HG03095 (cell line): Measurements from ENCODE around the gene MRPS18A.
A peak's percentile ranks its signal among the peaks of the same experiment; 100 is the strongest.
"Not testable (repeated sequence)": the region's sequence is repeated elsewhere in the genome, so short reads cannot be mapped to it uniquely, and the experiment has no call there.

ENCODE experiments used
- ATAC-seq: cut with Tn5 transposase; IDR thresholded peaks from one replicate; pipeline ENCODE4 v1.9.1; 2021; ENCODE audit warnings: moderate library complexity; ENCODE audit not compliant: unreplicated experiment

The MRPS18A gene

DNA sequence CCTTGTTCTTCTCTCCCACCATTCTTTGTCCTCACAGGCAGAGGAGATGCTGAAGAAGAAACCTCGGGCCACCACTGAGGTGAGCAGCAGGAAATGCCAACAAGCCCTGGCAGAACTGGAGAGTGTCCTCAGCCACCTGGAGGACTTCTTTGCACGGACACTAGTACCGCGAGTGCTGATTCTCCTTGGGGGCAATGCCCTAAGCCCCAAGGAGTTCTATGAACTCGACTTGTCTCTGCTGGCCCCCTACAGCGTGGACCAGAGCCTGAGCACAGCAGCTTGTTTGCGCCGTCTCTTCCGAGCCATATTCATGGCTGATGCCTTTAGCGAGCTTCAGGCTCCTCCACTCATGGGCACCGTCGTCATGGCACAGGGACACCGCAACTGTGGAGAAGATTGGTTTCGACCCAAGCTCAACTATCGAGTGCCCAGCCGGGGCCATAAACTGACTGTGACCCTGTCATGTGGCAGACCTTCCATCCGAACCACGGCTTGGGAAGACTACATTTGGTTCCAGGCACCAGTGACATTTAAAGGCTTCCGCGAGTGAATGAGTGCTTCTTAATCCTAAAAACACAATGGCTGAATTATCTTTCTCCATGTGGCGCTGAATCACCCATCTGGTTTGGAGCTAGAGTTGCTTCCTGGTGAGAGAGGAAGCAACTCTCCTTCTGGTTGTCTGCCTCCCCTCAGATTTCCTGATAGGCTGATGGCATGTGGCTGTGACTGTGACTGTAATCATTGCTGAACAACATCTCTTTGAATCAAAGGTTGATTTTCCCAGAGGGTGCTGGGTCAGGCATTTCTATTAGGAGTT is 47.4 kb downstream of the MRPS18A start:
- ATAC-seq = no peak

DNA sequence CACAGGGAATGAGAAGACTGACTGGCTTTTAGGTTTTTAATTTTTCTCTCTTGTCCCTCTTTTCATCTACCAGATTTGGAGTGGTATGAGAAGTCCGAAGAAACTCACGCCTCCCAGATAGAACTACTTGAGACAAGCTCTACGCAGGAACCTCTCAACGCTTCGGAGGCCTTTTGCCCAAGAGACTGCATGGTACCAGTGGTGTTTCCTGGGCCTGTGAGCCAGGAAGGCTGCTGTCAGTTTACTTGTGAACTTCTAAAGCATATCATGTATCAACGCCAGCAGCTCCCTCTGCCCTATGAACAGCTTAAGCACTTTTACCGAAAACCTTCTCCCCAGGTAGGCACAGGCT is 51.3 kb downstream of the MRPS18A start:
- no peak for ATAC-seq

DNA sequence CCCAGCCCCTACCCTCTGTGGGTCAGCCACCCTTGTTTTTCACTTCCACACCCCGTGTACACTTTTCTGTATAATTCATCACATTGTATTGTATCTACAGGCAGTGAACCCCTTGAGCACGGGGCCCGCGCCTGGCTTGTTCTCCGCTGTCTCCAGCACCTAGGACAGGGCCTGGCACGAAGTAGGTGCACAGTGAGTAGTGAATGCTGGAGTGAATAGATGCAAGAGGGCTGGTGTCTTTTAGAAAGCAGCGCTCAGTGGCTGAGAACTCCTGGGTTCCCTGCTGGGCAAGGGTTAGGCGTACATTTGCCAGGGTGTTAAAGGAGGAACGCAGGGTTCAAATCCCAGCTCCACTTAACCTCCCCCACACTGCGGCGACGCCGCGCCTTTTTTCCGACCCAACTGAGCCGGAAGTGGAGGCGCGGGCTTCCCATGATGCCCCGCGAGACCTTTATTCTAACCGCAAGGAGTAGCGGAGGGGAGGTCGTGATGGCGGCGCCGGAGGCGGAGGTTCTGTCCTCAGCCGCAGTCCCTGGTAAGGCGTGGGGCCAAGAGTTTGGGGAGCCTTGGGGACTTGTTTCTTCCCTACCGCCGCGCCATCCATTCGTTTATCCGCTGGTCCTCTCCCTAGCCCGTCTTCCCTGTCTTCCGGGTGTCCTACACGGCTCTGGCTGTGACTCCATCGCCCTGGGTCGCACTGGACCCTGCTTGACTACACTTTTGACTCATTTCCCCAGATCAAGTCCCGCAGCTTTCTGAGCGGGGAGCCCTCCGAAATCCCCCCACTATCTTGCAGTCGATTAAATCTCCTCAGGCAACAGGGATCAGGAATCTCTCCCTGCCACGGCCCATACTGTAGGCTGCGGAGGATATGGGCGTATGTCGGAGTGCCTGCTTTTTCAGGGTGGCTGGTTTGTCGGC is 51.9 kb downstream of the MRPS18A start, which contains the start of gene MAD2L1BP:
Gene MAD2L1BP (plus strand): TSS at position 454 of the 921 bp plus-strand sequence. CDS start 36 bp downstream, at position 490.
- ATAC-seq = peak; percentile 78

DNA sequence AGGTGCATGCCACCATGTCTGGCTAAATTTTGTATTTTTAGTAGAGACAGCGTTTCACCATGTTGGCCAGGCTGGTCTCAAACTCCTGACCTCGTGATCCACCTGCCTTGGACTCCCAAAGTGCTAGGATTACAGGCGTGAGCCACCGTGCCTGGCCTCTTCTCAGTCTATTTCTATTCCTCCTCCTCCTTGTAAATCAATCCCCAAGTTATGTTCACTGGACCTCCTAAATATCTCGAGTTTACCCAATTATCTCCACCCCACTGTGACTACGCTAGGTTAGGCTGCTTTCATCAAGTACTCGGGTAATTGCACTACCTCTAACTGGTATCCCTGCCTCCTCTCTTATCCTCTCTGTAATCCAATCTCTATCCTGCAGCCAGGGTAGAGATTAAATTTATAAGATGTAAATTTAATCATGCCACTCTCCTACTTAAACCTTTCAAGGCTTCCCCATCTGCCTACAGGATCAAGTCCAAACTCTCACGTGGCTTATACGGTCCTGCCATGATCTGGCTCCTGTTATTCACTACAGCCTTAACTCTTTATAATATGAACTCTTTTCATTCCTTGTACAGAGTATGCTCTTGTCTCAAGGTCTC is 52.8 kb downstream of the MRPS18A start:
- no peak for ATAC-seq

DNA sequence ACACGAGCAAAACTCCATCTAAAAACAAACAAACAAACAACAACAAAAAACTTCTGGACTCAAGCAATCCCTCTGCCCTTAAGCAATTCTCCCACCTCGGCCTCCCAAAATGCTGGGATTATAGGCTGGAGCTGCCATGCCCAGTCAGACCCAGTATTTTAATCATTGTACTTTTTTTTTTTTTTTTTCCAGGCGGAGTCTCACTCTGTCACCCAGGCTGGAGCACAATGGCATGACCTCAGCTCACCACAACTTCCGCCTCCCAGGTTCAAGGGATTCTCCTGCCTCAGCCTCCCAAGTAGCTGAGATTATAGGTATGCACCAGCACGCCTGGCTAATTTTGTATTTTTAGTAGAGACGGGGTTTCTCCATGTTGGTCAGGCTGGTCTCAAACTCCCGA is 54.6 kb downstream of the MRPS18A start:
- not testable (repeated sequence) for ATAC-seq

DNA sequence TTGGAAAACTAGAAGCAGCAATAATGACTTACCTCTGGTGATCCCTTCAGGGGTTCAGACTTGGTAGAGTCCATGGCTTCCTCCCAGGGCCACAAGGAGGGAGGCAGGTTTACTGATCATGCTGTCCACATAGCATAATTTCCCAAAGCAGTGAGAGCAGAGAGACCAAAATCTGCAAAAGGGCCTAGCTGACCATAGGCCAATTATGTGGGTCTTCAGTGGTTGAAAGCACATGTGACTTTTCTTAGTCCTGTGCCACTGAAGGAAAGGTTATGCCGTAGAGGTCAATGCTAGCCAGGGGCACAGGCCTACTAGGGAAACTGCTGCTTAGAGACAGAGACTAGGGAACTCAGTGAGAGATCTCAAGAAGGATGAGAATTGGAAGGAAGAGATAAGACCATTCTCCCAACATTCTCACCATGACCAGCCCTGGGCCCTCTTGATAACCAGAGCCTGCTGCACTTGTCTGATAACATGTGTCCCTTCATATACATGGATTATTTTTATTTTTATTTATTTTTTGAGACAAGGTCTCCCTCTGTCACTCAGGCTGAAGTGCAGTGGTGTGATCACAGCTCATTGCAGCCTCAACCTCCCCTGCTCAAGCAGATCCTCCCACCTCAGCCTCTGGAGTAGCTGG is 56.5 kb downstream of the MRPS18A start:
- no peak for ATAC-seq

DNA sequence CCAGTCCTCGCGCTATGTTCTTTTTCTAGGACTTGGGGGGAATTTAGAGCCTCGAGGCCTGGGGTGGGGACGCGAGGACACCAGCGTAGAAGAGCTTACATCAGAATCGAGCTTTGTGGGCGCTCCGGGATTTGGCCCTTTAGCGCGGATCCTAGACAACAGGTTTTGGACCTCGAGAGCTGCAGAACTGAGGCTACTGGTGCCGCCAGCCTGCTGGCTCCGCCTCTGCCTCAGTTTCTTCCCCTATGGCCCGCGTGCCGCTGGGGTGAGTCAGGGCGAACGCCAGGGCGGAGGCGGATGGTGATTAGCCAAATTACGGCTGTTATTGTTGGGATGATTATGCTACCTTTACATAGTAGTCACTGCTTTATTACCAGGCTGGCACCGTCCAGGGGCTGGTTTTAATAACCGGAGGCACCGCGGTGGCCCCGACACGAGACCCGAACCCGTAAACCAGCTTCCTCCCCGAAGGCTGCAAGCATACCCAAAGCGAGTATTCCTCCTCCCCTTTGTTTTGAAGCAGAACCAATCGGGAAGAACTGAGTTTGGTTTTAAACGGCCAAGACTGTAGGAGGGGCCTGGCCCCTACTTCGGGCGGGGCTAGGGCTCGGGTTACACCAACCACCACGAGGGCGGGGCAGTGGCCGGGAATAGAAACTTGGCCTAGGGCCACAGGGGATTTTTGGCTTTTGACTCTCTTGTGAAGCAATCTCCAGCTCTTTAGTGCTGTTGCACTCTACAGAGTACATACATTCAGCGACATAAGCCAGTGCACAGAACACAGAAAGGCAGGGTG is 57.9 kb downstream of the MRPS18A start:
- ATAC-seq = peak; percentile 64

DNA sequence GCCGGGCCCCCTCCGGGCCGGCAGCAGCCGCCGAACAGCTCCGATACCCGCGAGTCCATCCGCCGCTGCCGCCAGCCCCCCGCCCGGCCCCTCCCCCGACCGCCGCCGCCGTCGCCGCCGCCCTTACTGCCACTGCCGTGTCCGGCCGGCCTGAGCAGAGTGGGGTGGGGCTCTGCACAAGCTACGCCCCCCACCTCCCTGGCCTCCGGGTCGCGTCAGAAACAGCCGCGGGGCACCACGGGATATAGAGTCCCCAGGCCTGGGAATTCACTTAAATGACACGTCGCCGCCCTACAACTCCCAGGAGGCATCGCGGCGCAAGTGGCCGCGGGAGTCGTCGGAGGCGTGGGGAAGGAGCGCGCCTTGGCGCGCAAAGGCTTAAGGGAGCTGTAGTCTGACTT is 58.5 kb downstream of the MRPS18A start, which contains the start of gene GTPBP2:
Gene GTPBP2 (minus strand): TSS at position 161 of the 401 bp plus-strand sequence. CDS start 102 bp downstream, at position 59.
- peak; percentile 76 for ATAC-seq

DNA sequence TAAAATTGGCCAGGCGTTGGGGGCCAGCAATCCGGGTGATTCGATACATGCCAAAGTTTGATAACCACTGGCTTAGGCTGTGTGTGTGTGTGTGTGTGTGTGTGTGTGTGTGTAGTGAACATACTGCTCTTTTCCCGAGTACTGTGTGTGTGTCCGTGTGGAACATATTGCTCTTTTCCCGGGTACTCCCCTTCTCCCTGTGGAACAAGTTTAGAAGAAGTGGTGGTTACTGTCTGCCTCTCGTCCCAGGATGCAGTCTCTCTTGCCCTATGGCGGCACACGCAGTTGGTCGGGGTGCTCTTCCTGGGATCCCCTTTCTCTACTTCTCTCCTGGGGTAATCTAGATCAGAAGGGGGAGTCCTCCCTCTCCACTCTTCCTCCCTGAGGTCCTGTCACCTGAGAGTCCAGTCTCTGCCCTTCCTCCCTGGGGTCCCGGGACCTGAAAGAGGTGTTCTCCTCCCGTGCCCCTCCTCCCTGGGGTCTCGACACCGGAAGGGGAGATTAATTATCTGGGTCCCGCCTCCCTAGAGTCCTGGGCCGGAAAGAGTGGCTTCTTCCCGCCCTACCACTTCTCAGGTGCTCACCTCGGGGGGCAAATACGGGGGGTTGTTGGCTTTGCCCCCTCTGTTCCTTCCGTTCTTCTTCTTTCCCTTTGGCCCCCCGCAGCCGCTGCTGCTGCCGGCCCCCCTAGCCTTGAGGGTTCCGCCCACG is 59.0 kb downstream of the MRPS18A start:
- ATAC-seq = no peak

DNA sequence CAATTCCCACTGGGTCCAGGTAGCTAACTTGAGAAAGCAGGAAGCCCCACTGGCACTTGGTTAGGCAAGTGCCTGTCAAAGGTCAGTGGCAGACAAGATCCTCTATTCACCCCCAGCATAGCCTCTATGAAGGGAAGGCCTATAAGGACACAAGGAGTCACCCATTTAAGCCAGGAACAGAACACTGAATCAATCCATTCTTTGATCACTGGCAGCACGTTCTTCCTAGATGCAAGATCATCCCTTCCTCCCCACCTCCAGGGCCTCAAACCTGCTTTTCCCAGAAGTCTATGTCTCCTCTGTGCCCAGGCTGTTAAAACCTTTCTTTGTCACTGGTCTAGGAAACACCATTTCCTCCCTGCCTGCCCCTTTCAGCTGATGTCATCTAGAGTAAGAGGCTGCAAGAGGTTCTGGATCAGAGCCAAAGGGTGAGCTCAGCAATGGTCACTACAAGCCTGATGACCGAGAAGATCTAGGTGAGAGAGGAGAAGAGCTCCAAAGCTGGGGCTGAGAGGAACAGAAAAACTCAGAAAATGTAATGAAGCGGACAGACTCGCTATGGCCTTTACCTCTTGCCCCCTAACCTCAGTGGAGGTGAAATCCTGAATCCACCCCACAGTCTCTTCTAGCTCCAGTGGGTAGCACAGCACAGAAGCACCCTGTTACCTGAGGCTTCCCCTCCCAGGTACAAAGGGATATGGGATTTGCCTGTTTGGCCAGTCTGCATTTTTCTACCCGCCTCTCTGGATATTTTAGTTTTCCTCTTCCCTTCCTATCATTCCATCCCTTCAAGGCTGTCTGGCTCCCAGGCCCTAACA is 60.4 kb downstream of the MRPS18A start:
- ATAC-seq = no peak

DNA sequence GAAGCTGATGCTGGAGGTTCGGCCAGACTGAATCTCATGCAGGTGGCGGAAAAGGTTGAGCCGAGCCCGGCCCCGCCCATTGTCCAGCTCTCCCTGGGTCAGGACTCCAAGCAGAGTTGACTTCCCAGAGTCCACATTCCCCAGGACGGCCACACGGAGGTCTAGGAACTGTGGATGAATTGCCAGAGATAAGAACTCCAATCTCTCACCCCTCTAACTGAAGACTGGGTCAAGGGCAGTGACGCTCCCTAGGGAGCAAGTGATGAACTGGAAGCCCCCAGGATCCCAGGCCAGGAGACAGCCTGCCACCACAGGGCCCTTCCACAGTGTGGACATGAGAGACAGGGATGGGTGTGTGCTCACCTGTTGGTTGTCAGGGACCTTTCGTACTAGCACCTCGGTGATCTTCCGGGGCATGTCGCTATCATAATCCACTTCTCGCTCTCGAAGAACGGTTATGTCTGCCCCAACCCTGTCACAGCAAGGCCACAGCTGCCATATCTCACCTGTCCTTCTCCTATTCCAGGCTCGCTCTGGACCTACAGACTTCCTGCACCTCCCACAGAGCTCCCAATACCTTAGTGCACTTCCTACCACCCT is 62.1 kb downstream of the MRPS18A start:
- ATAC-seq = no peak

DNA sequence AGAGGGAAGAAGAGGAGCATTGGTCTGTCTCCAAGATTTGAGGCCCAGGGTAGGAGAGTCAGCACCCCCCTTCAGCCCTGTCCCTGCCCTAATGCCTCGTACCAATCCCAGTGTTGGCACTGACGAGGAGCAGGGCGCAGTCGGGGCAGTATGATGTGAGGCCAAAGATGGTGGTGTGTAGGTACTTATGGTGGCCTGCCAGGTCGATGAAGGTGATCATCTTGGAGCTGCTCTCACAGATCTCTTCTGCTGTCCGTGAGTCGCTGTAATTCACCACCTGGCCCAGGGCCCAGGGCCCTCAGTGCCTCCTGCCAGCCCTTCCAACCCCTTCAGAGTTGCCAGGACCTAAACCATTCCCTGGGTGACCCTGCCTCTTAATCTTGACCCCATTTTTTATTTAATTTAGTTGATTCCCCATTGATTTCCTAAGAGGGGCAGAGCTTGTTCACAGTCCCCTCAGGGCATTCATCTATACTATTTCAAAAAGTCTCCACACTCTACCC is 62.8 kb downstream of the MRPS18A start:
- no peak for ATAC-seq

DNA sequence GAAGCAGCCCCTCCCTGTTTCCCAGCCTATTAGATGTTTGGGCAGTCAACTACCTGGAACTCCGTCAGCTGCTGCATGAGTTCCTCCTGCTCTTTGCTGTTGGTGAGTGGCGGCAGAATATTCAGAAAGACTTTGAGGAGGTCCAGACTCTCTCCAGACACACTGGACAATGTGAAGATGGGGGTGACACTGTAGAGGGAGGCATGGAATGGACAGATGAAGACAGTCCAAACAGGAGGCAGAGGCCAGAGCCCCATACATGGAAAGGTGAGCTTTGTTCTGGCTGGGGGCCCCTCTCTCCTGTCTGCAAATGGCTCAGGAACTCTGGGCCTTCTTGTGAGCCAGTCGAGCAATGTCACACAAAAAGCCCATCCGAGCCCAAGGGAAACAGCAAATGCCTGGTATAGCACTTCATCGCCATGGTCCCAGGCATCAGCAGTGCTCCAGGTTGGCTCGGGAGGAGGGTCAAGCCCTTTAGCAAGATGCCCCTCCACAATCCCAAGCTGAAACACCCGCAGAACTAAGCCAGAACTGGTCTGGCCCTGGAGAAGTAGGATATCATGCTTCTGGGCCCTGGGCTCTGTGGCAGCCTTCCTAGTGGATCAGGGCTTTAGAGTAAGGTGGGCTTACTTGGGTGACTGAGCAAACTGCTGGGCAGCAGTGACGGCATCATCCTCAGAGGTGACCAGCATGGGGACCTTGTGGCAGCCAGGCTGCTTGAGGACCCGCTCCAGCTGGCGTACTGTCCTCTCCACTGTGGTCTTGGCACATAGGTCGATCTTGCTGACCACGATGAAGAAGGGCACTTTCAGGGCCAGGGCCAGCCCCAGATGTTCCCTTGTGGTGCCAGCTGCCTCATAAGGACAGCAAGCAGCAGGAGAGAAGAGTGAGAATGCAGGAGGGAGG is 63.5 kb downstream of the MRPS18A start:
- ATAC-seq = no peak

DNA sequence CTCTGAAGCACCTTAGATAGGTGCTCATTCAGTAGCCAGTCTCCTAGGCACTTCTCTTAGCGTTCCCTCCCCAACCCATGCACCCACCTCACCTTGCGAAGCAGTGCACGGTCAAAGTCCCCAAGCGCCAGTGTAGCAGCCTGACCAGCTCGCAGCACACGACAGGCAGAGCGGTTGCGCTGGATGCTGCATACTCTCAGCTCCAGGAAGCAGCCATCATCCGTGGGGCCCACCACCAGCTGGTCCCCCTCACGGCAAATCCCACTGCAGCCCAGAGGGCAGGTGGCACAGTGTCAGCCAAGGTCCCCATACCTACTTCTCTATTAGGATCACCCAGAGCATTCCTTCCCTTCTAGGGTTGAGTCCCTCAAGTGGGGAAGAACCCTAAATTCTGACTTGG is 65.0 kb downstream of the MRPS18A start:
- no peak for ATAC-seq

DNA sequence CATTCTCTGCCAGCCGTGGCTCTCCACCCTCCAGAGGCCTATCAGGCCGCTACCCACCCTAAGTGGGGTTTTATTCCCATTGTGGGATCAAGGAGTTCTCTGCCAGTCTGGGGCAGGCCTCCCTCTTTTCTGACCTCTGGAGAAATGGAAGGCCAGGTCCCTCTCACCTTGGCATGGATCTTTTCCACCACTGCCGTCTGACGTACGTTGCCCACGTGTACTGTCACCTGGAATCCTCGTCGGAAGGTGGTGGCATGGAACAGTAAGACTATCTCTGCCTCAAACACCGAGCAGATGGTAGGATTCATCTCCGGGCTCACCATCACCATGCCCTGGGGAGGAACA is 65.8 kb downstream of the MRPS18A start:
- no peak for ATAC-seq
